SK-N-SH (cell line): ENCODE measurements around the gene NTRK2. TPM values are rescaled to one million over a fixed set of nuclear protein-coding genes. Genes with fewer than 3 reads are reported as not detected.

ENCODE experiments used
- CTCF ChIA-PET: fragments of 300-600, 350-600 bp; formaldehyde crosslinking; extraction: SDS; loops from one replicate; lab custom pipeline; 2021; lab: Yijun Ruan, JAX
- POLR2A ChIA-PET: fragments of 350-600 bp; sonication (Branson Sonifier 250); formaldehyde crosslinking; extraction: SDS; loops from one replicate; lab custom pipeline; 2020; ENCODE audit warnings: antibody characterized with exemption, inconsistent platforms; lab: Yijun Ruan, JAX
- DNase-seq: peaks from one replicate; pipeline ENCODE4 v3.0.0; 2012
- H2AFZ ChIP-seq: fragments of 200-600 bp; sonication (generic); 2 replicates; pipeline ENCODE4 v1.8.1; 2016; ENCODE audit warnings: antibody characterized with exemption, mild to moderate bottlenecking, low read depth
- H3F3A ChIP-seq: fragments of 200-600 bp; sonication (generic); replicated peaks from 2 replicates; pipeline ENCODE3; 2016; ENCODE audit warnings: antibody characterized with exemption, mild to moderate bottlenecking; ENCODE audit not compliant: insufficient read depth
- H3K27ac ChIP-seq, 2 experiments: fragments of 200-500 bp in 1 of 2; fragments of 200-600 bp in 1 of 2; sonication (Bioruptor generic) in 1 of 2; sonication (generic), shearing (Covaris generic) in 1 of 2; 2 replicates each; pipeline versions ENCODE4 v1.5.1 to v1.6.1; 2014 to 2016; ENCODE audit warnings: low read depth in 2 of 2, inconsistent platforms in 1 of 2, low read length in 1 of 2, mild to moderate bottlenecking in 1 of 2, mixed read lengths in 1 of 2
- H3K27me3 ChIP-seq: fragments of 200-600 bp; sonication (generic), shearing (Covaris generic); 2 replicates; pipeline ENCODE4 v1.6.1; 2016; ENCODE audit warnings: mixed run types; ENCODE audit not compliant: insufficient read depth
- H3K36me3 ChIP-seq, 2 experiments: fragments of 200-500 bp in 1 of 2; fragments of 200-600 bp in 1 of 2; sonication (Bioruptor generic) in 1 of 2; sonication (generic) in 1 of 2; replicated peaks in 1 of 2; 2 replicates each; pipeline versions ENCODE3 to v1.5.1; 2014 to 2016; ENCODE audit warnings: low read length in 1 of 2, mild to moderate bottlenecking in 1 of 2; ENCODE audit not compliant: insufficient read depth in 2 of 2, control insufficient read depth in 1 of 2
- H3K4me1 ChIP-seq, 2 experiments: fragments of 200-500 bp in 1 of 2; fragments of 200-600 bp in 1 of 2; sonication (Bioruptor generic) in 1 of 2; sonication (generic), shearing (Covaris generic) in 1 of 2; 2 replicates each; pipeline versions ENCODE4 v1.5.1 to v1.6.1; 2014 to 2016; ENCODE audit warnings: low read depth in 1 of 2, low read length in 1 of 2, mixed run types in 1 of 2; ENCODE audit not compliant: insufficient read depth in 2 of 2, control insufficient read depth in 1 of 2
- H3K4me2 ChIP-seq: fragments of 200-600 bp; sonication (generic), shearing (Covaris generic); 2 replicates; pipeline ENCODE4 v1.6.1; 2017; ENCODE audit warnings: mixed run types
- H3K4me3 ChIP-seq, 2 experiments: fragments of 200-500 bp in 1 of 2; fragments of 200-600 bp in 1 of 2; sonication (Bioruptor generic) in 1 of 2; sonication (generic), shearing (Covaris generic) in 1 of 2; 2 replicates each; pipeline versions ENCODE4 v1.5.1 to v1.8.1; 2014 to 2016; ENCODE audit warnings: low read depth in 2 of 2, inconsistent platforms in 1 of 2, low read length in 1 of 2, mild to moderate bottlenecking in 1 of 2, mixed read lengths in 1 of 2, moderate library complexity in 1 of 2
- H3K79me2 ChIP-seq: fragments of 200-600 bp; sonication (generic); 2 replicates; pipeline ENCODE4 v1.8.1; 2017; ENCODE audit warnings: mild to moderate bottlenecking; ENCODE audit not compliant: insufficient read depth
- H3K9ac ChIP-seq: fragments of 200-600 bp; sonication (generic); 2 replicates; pipeline ENCODE4 v1.6.1; 2017; ENCODE audit warnings: mixed run types
- H3K9me2 ChIP-seq: fragments of 200-600 bp; sonication (generic); 2 replicates; pipeline ENCODE4 v1.6.1; 2017; ENCODE audit warnings: mixed run types
- H3K9me3 ChIP-seq: fragments of 200-600 bp; sonication (generic); 2 replicates; pipeline ENCODE4 v1.6.1; 2017; ENCODE audit warnings: mixed run types, mild to moderate bottlenecking, moderate library complexity
- H4K20me1 ChIP-seq: fragments of 200-600 bp; sonication (generic); 2 replicates; pipeline ENCODE4 v1.6.1; 2017; ENCODE audit warnings: mild to moderate bottlenecking, mixed run types; ENCODE audit not compliant: insufficient read depth
- EP300 ChIP-seq, 2 experiments: IDR thresholded peaks; 2 replicates each; pipeline versions ENCODE4 v1.4.0 to v1.6.1; 2012; ENCODE audit warnings: borderline replicate concordance in 1 of 2, low read depth in 1 of 2, low read length in 1 of 2
- FOSL2 ChIP-seq: IDR thresholded peaks from 2 replicates; pipeline ENCODE4 v1.4.0; 2012; ENCODE audit warnings: low read depth, mild to moderate bottlenecking, moderate library complexity, borderline replicate concordance
- FOXM1 ChIP-seq: IDR thresholded peaks from 2 replicates; pipeline ENCODE4 v1.4.0; 2012; ENCODE audit warnings: low read depth, mild to moderate bottlenecking
- GABPA ChIP-seq: IDR thresholded peaks from 2 replicates; pipeline ENCODE4 v1.4.0; 2012; ENCODE audit warnings: low read depth, mild to moderate bottlenecking
- MXI1 ChIP-seq: IDR thresholded peaks from 2 replicates; pipeline ENCODE4 v1.6.1; 2012; ENCODE audit warnings: mild to moderate bottlenecking, low read depth, low read length, improper control_type of control experiment
- NFIC ChIP-seq: IDR thresholded peaks from 2 replicates; pipeline ENCODE4 v1.4.0; 2012; ENCODE audit warnings: borderline replicate concordance
- NRF1 ChIP-seq: IDR thresholded peaks from 2 replicates; pipeline ENCODE4 v1.6.1; 2012; ENCODE audit warnings: low read depth, mild to moderate bottlenecking, low read length
- RFX5 ChIP-seq: IDR thresholded peaks from 2 replicates; pipeline ENCODE4 v1.6.1; 2012; ENCODE audit warnings: mild to moderate bottlenecking, improper control_type of control experiment, low read length
- RXRA ChIP-seq: IDR thresholded peaks from 2 replicates; pipeline ENCODE4 v1.4.0; 2012; ENCODE audit warnings: low read depth, mild to moderate bottlenecking, borderline replicate concordance
- TCF12 ChIP-seq: IDR thresholded peaks from 2 replicates; pipeline ENCODE4 v1.4.0; 2012
- USF1 ChIP-seq: IDR thresholded peaks from 2 replicates; pipeline ENCODE4 v1.4.0; 2012; ENCODE audit warnings: low read depth, borderline replicate concordance
- YY1 ChIP-seq: IDR thresholded peaks from 2 replicates; pipeline ENCODE4 v1.4.0; 2012; ENCODE audit warnings: low read depth, mild to moderate bottlenecking
- WGBS: methylation state at CpG from one replicate; pipeline ENCODE4 v1.1.6; 2017; ENCODE audit warnings: low lambda C conversion rate; 5-methylcytosine and 5-hydroxymethylcytosine counted together
- polyA plus RNA-seq, 3 experiments: library from polyadenylated mRNA; depleted of rRNA; stranded (reverse); fragments of >200 nt; gene quantifications; 2 replicates each; pipeline ENCODE4 v1.2.3, GENCODE V29; 2012
- TF ChIP-seq, protein P1 (sequence below): IDR thresholded peaks from 2 replicates; pipeline ENCODE4; 2012
- TF ChIP-seq, protein P2 (sequence below): IDR thresholded peaks from 2 replicates; pipeline ENCODE4 v1.4.0; 2012; ENCODE audit warnings: low read depth

Gene NTRK2
- polyA plus RNA-seq, 1 of the 3 experiments (the other 2 are of a cell fraction) = 0.05 TPM

DNA sequence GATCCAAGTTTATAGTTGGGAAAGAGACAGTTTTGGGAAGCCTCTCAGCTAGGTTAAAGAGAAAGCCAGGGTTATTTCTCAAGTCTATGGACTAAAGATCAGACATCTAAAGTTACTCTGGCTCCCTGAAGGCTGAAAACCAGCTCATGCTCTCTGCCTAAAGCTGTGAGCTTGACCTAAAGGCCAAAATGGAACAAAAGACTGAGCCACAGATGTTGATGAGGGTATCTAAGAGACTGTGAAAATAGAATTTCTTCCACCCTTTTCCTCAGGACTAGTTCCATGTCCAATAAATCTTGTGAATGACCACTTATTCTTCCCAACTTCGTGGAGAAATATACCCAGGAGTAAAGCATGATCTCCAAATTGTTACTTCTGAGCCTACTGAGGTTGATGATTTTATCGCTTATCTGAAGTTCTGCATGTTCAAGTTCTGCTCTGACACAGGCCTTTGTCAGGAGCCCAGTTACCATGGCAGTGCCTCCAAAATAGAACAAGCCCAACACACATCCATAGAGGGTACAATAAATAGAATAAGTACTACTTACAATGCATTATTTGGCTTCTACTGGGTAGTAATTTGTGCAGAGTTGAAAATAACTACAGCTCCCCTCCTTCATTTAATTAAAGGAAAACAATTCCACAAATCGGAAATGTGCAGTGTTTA is 373.6 kb downstream of the NTRK2 start:
- POLR2A ChIA-PET = no interaction called here
- Histone ChIP-seq H3F3A (no peaks in the 10 kb centered on the region), H3K4me1 (no peaks in the 10 kb centered on the region), H3K36me3 (no peaks in the 10 kb centered on the region), H2AFZ (no peak overlapping the region), H4K20me1 (no peaks in the 10 kb centered on the region), H3K27me3 (no peaks in the 10 kb centered on the region), H3K27ac (no peak overlapping the region), H3K9me2 (no peaks in the 10 kb centered on the region), H3K4me2 (no peak overlapping the region), H3K9me3 (no peaks in the 10 kb centered on the region), H3K79me2 (no peaks in the 10 kb centered on the region), H3K4me3 (no peak overlapping the region), H3K9ac (no peak overlapping the region)
- 31% methylated on average over 3 of the region's 3 CpGs for WGBS
- CTCF ChIA-PET = no interaction called here
- no peak for DNase-seq
- TF ChIP-seq RFX5 (no peak), FOSL2 (no peak), FOXM1 (no peak), NRF1 (no peak), RXRA (no peak), YY1 (no peak), EP300 (IDR thresholded peaks at IDR 0.05; ENCODE audit: borderline replicate concordance in 1 of 2, low read depth in 1 of 2, low read length in 1 of 2) (no peak), TCF12 (no peak), MXI1 (no peak), USF1 (no peak)
- TF ChIP-seq, protein P1, sequence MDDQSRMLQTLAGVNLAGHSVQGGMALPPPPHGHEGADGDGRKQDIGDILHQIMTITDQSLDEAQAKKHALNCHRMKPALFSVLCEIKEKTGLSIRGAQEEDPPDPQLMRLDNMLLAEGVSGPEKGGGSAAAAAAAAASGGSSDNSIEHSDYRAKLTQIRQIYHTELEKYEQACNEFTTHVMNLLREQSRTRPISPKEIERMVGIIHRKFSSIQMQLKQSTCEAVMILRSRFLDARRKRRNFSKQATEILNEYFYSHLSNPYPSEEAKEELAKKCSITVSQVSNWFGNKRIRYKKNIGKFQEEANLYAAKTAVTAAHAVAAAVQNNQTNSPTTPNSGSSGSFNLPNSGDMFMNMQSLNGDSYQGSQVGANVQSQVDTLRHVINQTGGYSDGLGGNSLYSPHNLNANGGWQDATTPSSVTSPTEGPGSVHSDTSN = no peak
- TF ChIP-seq, protein P2, sequence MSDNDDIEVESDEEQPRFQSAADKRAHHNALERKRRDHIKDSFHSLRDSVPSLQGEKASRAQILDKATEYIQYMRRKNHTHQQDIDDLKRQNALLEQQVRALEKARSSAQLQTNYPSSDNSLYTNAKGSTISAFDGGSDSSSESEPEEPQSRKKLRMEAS = no peak

- CTCF ChIA-PET = interaction anchor here (0.7 to 1.2 kb wide), 2 partner anchors 11 to 13 kb away, joined by 3 read pairs; no protein-coding TSS in a partner anchor
- no peaks in the 10 kb centered on the region for H4K20me1 ChIP-seq
- no peaks in the 10 kb centered on the region for H3K4me1 ChIP-seq
- H3K9ac ChIP-seq = no peak overlapping the region
- no peaks in the 10 kb centered on the region for H3K79me2 ChIP-seq
- no peak for DNase-seq
- no peaks in the 10 kb centered on the region for H3K9me3 ChIP-seq
- no peak overlapping the region for H3K4me2 ChIP-seq
- H3K36me3 ChIP-seq = no peaks in the 10 kb centered on the region
- POLR2A ChIA-PET = no interaction called here
- 39% methylated on average over 6 of the region's 6 CpGs for WGBS
- H3K27ac ChIP-seq = no peak overlapping the region
- no peak for TF ChIP-seq YY1
- TF ChIP-seq MXI1 = no peak
- TF ChIP-seq, protein P2 = no peak
- TF ChIP-seq NFIC = no peak
- TF ChIP-seq GABPA = no peak
- no peaks in the 10 kb centered on the region for H3K27me3 ChIP-seq
- H3F3A ChIP-seq = no peaks in the 10 kb centered on the region
- no peak overlapping the region for H3K4me3 ChIP-seq
- no peak overlapping the region for H2AFZ ChIP-seq
- H3K9me2 ChIP-seq = no peaks in the 10 kb centered on the region
Measured at GRCh38 chr9:85045271-85045670, 375.7 kb downstream of the NTRK2 start.
